Body of pancreas (tissue), 4 donors: ENCODE measurements around the gene PLXDC2. TPM values are rescaled to one million over a fixed set of nuclear protein-coding genes. Genes with fewer than 3 reads are reported as not detected.

ENCODE experiments used
- ATAC-seq: fragments of 150-250 bp; one replicate; pipeline ENCODE4 v1.9.1; 2016
- DNase-seq, 4 donors: peaks; one replicate each; pipeline ENCODE4 v3.0.0-alpha.2; 2019
- H3K27ac ChIP-seq, 4 donors: fragments of 200-600 bp; sonication (generic); 1 replicate in 3 of 4; 2 replicates in 1 of 4; pipeline versions ENCODE4 v1.5.1 to v1.6.1; 2016 to 2019; ENCODE audit warnings: mild to moderate bottlenecking in 1 of 4, mixed read lengths in 1 of 4, moderate library complexity in 1 of 4
- H3K27me3 ChIP-seq, 2 donors: fragments of 200-600 bp; sonication (generic); one replicate each; pipeline ENCODE4 v1.6.0; 2016; ENCODE audit warnings: mild to moderate bottlenecking in 1 of 2
- H3K36me3 ChIP-seq, 2 donors: fragments of 200-600 bp; sonication (generic); replicated peaks in 1 of 2; 2 replicates each; pipeline ENCODE4 v1.5.1; 2016; ENCODE audit warnings: low read depth in 2 of 2; ENCODE audit not compliant: insufficient read depth in 1 of 2
- H3K4me1 ChIP-seq: fragments of 200-600 bp; sonication (generic); one replicate; pipeline ENCODE4 v1.6.0; 2016
- H3K4me3 ChIP-seq, 2 donors: fragments of 200-600 bp; sonication (generic); 1 replicate in 1 of 2; 2 replicates in 1 of 2; pipeline ENCODE4 v1.5.1; 2016 to 2019
- H3K9me3 ChIP-seq, 3 donors: fragments of 200-600 bp; sonication (generic); 1 replicate in 2 of 3; 2 replicates in 1 of 3; pipeline ENCODE4 v1.5.1; 2016
- CTCF ChIP-seq, 7 experiments: fragments of 450-650 bp in 4 of 7; fragments of 200-600 bp in 3 of 7; sonication (generic) in 3 of 7; IDR thresholded peaks; one replicate each; pipeline ENCODE4 v1.5.1; 2016 to 2019; ENCODE audit warnings: antibody characterized with exemption in 7 of 7
- POLR2A ChIP-seq, 3 donors: fragments of 450-650 bp; IDR thresholded peaks; one replicate each; pipeline ENCODE4 v1.6.1; 2016; ENCODE audit warnings: antibody characterized with exemption in 3 of 3, mild to moderate bottlenecking in 2 of 3
- WGBS, 2 donors: methylation state at CpG; one replicate each; pipeline ENCODE4 v1.1.5; 2017; 5-methylcytosine and 5-hydroxymethylcytosine counted together
- intact Hi-C: fragments of 100-400 bp; cut with DNase I; formaldehyde crosslinking; loops from one replicate; pipeline ENCODE4 v1.15.1; 2023
- total RNA-seq, 2 donors: library from RNA; depleted of rRNA; stranded (reverse); fragments of >200 nt; gene quantifications; one replicate each; pipeline ENCODE4 v1.1.0, GENCODE V29; 2016

The PLXDC2 gene
- total RNA-seq, 2 donors from 2014 or later: 8.2 to 13.5 TPM

GRCh38 chr10:20013991-20014750, 197.9 kb downstream of the PLXDC2 start:
- intact Hi-C loops: no loop called here
- no peaks in the 10 kb centered on the region for H3K4me1 ChIP-seq
- no peak overlapping the region for H3K27ac ChIP-seq
- H3K36me3 ChIP-seq: no peaks in the 10 kb centered on the region
- ATAC-seq: no peak
- whole genome bisulfite sequencing, 2 donors: 73 to 84% methylated on average over 1 to 2 of the region's 2 CpGs
- no peak for DNase-seq
- H3K27me3 ChIP-seq: no peaks in the 10 kb centered on the region
- no peaks in the 10 kb centered on the region for H3K9me3 ChIP-seq
- TF ChIP-seq CTCF (IDR thresholded peaks at IDR 0.05) (no peak), POLR2A (IDR thresholded peaks at IDR 0.05) (no peak)
- no peak overlapping the region for H3K4me3 ChIP-seq

- Histone ChIP-seq H3K4me3 (no peak overlapping the region), H3K27me3 (no peaks in the 10 kb centered on the region), H3K27ac (no peak overlapping the region), H3K4me1 (no peaks in the 10 kb centered on the region), H3K9me3 (no peaks in the 10 kb centered on the region), H3K36me3 (no peaks in the 10 kb centered on the region)
- intact Hi-C loops: no loop called here
- TF ChIP-seq CTCF (IDR thresholded peaks at IDR 0.05) (no peak), POLR2A (IDR thresholded peaks at IDR 0.05) (no peak)
- 56 to 73% methylated on average over 2 of the region's 2 CpGs for whole genome bisulfite sequencing, 2 donors
- ATAC-seq (no peak), DNase-seq (no peak)
These were observed 201.7 kb downstream of the PLXDC2 start for GRCh38 chr10:20017961-20018360.

- WGBS, 2 donors: 13 to 17% methylated on average over 1 of the region's 1 CpG
- Histone ChIP-seq H3K27me3 (no peaks in the 10 kb centered on the region), H3K4me3 (no peak overlapping the region), H3K4me1 (no peaks in the 10 kb centered on the region), H3K27ac (no peak overlapping the region), H3K36me3 (no peaks in the 10 kb centered on the region), H3K9me3 (no peaks in the 10 kb centered on the region)
- ATAC-seq (no peak), DNase-seq (no peak)
- TF ChIP-seq POLR2A (IDR thresholded peaks at IDR 0.05): no peak
- TF ChIP-seq CTCF (IDR thresholded peaks at IDR 0.05): no peak
- intact Hi-C loops: no loop called here
These were observed 204.4 kb downstream of the PLXDC2 start for GRCh38 chr10:20020677-20021076.

- H3K27ac ChIP-seq: no peak overlapping the region
- no peak for ATAC-seq
- TF ChIP-seq CTCF (IDR thresholded peaks at IDR 0.05) (no peak), POLR2A (IDR thresholded peaks at IDR 0.05) (no peak)
- H3K9me3 ChIP-seq: no peaks in the 10 kb centered on the region
- intact Hi-C loops: no loop called here
- no peak overlapping the region for H3K4me3 ChIP-seq
- H3K36me3 ChIP-seq: no peaks in the 10 kb centered on the region
- WGBS, 2 donors: 58 to 68% methylated on average over 3 of the region's 3 CpGs
- no peaks in the 10 kb centered on the region for H3K4me1 ChIP-seq
- H3K27me3 ChIP-seq: no peaks in the 10 kb centered on the region
- no peak for DNase-seq
These were observed 213.3 kb downstream of the PLXDC2 start for GRCh38 chr10:20029523-20029922.

- Histone ChIP-seq H3K9me3 (no peaks in the 10 kb centered on the region), H3K27me3 (no peaks in the 10 kb centered on the region), H3K4me3 (no peak overlapping the region), H3K27ac (no peak overlapping the region), H3K36me3 (no peaks in the 10 kb centered on the region), H3K4me1 (no peaks in the 10 kb centered on the region)
- intact Hi-C loops: no loop called here
- DNase-seq (no peak), ATAC-seq (no peak)
- TF ChIP-seq CTCF (IDR thresholded peaks at IDR 0.05): no peak
- no peak for TF ChIP-seq POLR2A (IDR thresholded peaks at IDR 0.05)
- 63 to 72% methylated on average over 4 of the region's 4 CpGs for WGBS, 2 donors
These were observed 217.2 kb downstream of the PLXDC2 start for GRCh38 chr10:20033476-20033875.
